ENCODE results near the gene TMEM127.

Gene TMEM127

GRCh38 chr2:96205888-96206287, 59.9 kb downstream of the TMEM127 start:
- DNase-seq (ENCODE audit: low read depth, low spot score) = no peak

- no peak for DNase-seq (ENCODE audit: low read depth, low spot score)
These were observed 60.8 kb downstream of the TMEM127 start for GRCh38 chr2:96204836-96205624.

- DNase-seq (ENCODE audit: low read depth, low spot score) = no peak
These were observed 62.4 kb downstream of the TMEM127 start for GRCh38 chr2:96203130-96204028.

DNA sequence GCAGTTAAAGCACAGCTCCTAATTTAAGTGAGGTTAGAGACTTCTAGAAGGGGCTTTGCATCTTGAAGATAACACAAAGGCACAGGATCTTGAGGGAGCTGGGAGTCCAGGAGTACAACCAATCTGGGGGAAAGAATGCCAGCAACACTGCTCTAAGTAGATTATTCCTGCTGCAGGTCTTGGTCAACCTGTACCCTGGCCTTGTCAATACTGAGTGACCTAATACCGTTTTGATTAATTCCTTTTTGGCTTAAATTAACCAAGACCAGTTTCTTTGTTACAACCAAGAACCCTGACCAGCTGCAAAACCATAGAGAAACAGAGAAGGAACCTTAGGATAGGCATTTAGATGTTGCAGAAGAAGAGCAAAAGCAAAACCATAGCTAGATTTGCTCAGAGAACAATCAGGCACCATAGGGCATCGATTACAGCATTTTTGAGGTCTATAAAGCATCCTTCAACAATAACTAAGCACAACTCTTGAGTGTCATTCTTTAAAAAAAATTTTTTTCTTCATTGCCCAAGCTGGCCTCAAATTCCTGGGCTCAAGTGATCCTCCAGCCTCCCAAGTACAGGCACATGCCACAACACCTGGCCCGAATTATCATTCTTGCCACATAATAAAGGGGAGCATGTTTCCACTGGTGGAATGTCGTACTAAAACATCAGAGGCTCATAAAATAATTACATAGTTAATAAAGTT, 63.5 kb downstream of the TMEM127 start:
- DNase-seq (ENCODE audit: low read depth, low spot score) = no peak

DNA sequence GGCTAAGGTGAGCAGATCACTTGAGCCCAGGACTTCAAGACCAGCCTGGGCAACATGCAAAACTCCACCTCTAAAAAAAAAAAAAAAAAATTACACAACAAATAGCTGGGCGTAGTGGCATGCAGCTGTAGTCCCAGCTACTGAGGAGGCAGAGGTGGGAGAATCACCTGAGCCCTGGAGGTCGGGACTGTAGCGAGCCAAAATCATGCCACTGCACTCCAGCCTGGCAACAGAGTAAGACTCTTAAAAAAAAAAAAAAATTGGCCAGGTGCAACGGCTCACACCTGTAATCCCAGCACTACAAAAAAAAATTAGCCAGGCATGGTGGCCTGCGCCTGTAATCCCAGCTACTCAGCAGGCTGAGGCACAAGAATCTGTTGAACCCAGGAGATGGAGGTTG, 64.5 kb downstream of the TMEM127 start:
- DNase-seq (ENCODE audit: low read depth, low spot score) = no peak

DNA sequence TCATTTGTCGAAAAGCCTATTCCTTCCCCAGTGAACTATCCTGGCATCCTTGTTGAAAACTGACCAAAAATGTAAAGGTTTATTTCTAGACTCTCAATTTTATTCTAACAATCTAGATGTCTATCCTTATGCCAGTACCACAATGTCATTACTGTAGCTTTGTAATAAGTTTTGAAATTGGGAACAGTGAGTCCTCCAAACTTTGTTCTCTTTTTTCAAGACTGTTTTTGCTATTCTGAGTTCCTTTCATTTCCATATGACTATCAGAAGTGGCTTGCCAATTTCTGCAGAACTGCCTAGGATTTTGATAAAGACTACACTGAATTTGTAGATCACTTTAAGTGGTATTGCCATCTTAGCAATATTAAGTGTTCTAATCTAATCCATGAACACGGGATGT, 66.9 kb downstream of the TMEM127 start:
- no peak for DNase-seq (ENCODE audit: low read depth, low spot score)
